ENCODE results near the gene CORO1A.
"Not testable (repeated sequence)": the region's sequence is repeated elsewhere in the genome, so short reads cannot be mapped to it uniquely, and the experiment has no call there.

CORO1A gene

GRCh38 chr16:30184891-30185682 is 1.7 kb downstream of the CORO1A start:
- no peak for DNase-seq
- peak overlapping the region; percentile 100 for H3K4me3 Mint-ChIP-seq
- CTCF ChIA-PET: interaction anchor here (0.6 to 2.7 kb wide), 7 partner anchors 42 to 465 kb away, joined by 3 to 13 read pairs (median 5); partner anchors contain the start of genes GDPD3, TBX6 and ZNF771

GRCh38 chr16:30185683-30186421 is 2.5 kb downstream of the CORO1A start:
- DNase-seq: peak; percentile 92
- CTCF ChIA-PET: interaction anchor here (0.6 to 2.7 kb wide), 9 partner anchors 11 to 464 kb away, joined by 3 to 13 read pairs (median 4); partner anchors contain the start of genes GDPD3, TBX6 and ZNF771
- Mint-ChIP-seq H3K9me3 (no peaks in the 10 kb centered on the region), H3K27ac (peak overlapping the region; percentile 98), H3K4me3 (peak overlapping the region; percentile 100), H3K36me3 (peaks cover 42% of the 10 kb centered on the region), H3K27me3 (peaks cover 5% of the 10 kb centered on the region), H3K4me1 (peaks cover 32% of the 10 kb centered on the region)

More at GRCh38 chr16:30184891-30185682, 1.7 kb downstream of the CORO1A start:
- H3K4me1 Mint-ChIP-seq: peaks cover 34% of the 10 kb centered on the region
- H3K27ac Mint-ChIP-seq: peak overlapping the region; percentile 98
- peaks cover 42% of the 10 kb centered on the region for H3K36me3 Mint-ChIP-seq
- no peaks in the 10 kb centered on the region for H3K9me3 Mint-ChIP-seq
- H3K27me3 Mint-ChIP-seq: peaks cover 5% of the 10 kb centered on the region

- Mint-ChIP-seq H3K36me3 (peaks cover 42% of the 10 kb centered on the region), H3K4me3 (peak overlapping the region; percentile 100)
- CTCF ChIA-PET: interaction anchor here (0.8 to 2.7 kb wide), 8 partner anchors 11 to 223 kb away, joined by 3 to 13 read pairs (median 4); partner anchors contain the start of genes GDPD3, TBX6 and ZNF771
Measured at GRCh38 chr16:30186444-30186781, 3.0 kb downstream of the CORO1A start.

GRCh38 chr16:30186782-30187555 is 3.6 kb downstream of the CORO1A start:
- Mint-ChIP-seq H3K4me1 (peaks cover 27% of the 10 kb centered on the region), H3K4me3 (peak overlapping the region; percentile 100), H3K27me3 (peaks cover 5% of the 10 kb centered on the region), H3K27ac (peak overlapping the region; percentile 98), H3K36me3 (peaks cover 42% of the 10 kb centered on the region), H3K9me3 (no peaks in the 10 kb centered on the region)
- CTCF ChIA-PET: interaction anchor here (0.8 to 2.7 kb wide), 5 partner anchors 12 to 95 kb away, joined by 3 to 13 read pairs (median 3); partner anchors contain the start of gene TBX6
- peak; percentile 88 for DNase-seq

More at GRCh38 chr16:30186444-30186781, 3.0 kb downstream of the CORO1A start:
- no peak for DNase-seq
- H3K4me1 Mint-ChIP-seq: peaks cover 30% of the 10 kb centered on the region
- peak overlapping the region; percentile 98 for H3K27ac Mint-ChIP-seq
- H3K27me3 Mint-ChIP-seq: peaks cover 5% of the 10 kb centered on the region
- no peaks in the 10 kb centered on the region for H3K9me3 Mint-ChIP-seq

- H3K27me3 Mint-ChIP-seq: peaks cover 5% of the 10 kb centered on the region
- H3K36me3 Mint-ChIP-seq: peaks cover 42% of the 10 kb centered on the region
- H3K9me3 Mint-ChIP-seq: no peaks in the 10 kb centered on the region
- peak overlapping the region; percentile 100 for H3K4me3 Mint-ChIP-seq
- CTCF ChIA-PET: interaction anchor here (1.4 kb wide), 1 partner anchor 95 kb away, joined by 3 read pairs; no protein-coding TSS in a partner anchor
- DNase-seq: no peak
- H3K4me1 Mint-ChIP-seq: peaks cover 22% of the 10 kb centered on the region
- peak overlapping the region; percentile 98 for H3K27ac Mint-ChIP-seq
Measured at GRCh38 chr16:30187556-30187865, 4.1 kb downstream of the CORO1A start.

GRCh38 chr16:30187971-30188561 is 4.7 kb downstream of the CORO1A start:
- peak overlapping the region; percentile 100 for H3K4me3 Mint-ChIP-seq
- no peak for DNase-seq
- CTCF ChIA-PET: interaction anchor here (1.4 kb wide), 1 partner anchor 96 kb away, joined by 3 read pairs; no protein-coding TSS in a partner anchor
- peak overlapping the region; percentile 60 for H3K27ac Mint-ChIP-seq
- H3K36me3 Mint-ChIP-seq: peaks cover 42% of the 10 kb centered on the region
- H3K27me3 Mint-ChIP-seq: peaks cover 5% of the 10 kb centered on the region
- no peaks in the 10 kb centered on the region for H3K9me3 Mint-ChIP-seq
- peaks cover 19% of the 10 kb centered on the region for H3K4me1 Mint-ChIP-seq

- H3K9me3 Mint-ChIP-seq, H3K27me3 Mint-ChIP-seq, CTCF ChIA-PET, H3K27ac Mint-ChIP-seq, DNase-seq, H3K4me3 Mint-ChIP-seq: not testable (repeated sequence)
- H3K36me3 Mint-ChIP-seq: peaks cover 19% of the 10 kb centered on the region
- peaks cover 17% of the 10 kb centered on the region for H3K4me1 Mint-ChIP-seq
Measured at GRCh38 chr16:30191158-30191557, 7.8 kb downstream of the CORO1A start.

- H3K4me3 Mint-ChIP-seq, H3K4me1 Mint-ChIP-seq, DNase-seq, H3K27me3 Mint-ChIP-seq, CTCF ChIA-PET, H3K9me3 Mint-ChIP-seq, H3K36me3 Mint-ChIP-seq, H3K27ac Mint-ChIP-seq: not testable (repeated sequence)
Measured at GRCh38 chr16:30193098-30193497, 9.7 kb downstream of the CORO1A start.

GRCh38 chr16:30193615-30194014 is 10.2 kb downstream of the CORO1A start, which contains the start of the genes BOLA2B and SLX1A:
TSS of gene BOLA2B (minus strand) at chr16:30193666. CDS start at chr16:30193595, 71 bp downstream.
TSS of gene SLX1A (plus strand) at chr16:30193875. CDS start at chr16:30194085, 210 bp downstream.
- H3K27ac Mint-ChIP-seq, DNase-seq, H3K9me3 Mint-ChIP-seq, H3K36me3 Mint-ChIP-seq, H3K4me1 Mint-ChIP-seq, H3K27me3 Mint-ChIP-seq, CTCF ChIA-PET, H3K4me3 Mint-ChIP-seq: not testable (repeated sequence)

GRCh38 chr16:30194172-30194925 is 10.9 kb downstream of the CORO1A start:
- H3K27ac Mint-ChIP-seq, DNase-seq, CTCF ChIA-PET, H3K27me3 Mint-ChIP-seq, H3K9me3 Mint-ChIP-seq, H3K4me1 Mint-ChIP-seq, H3K36me3 Mint-ChIP-seq, H3K4me3 Mint-ChIP-seq: not testable (repeated sequence)

- H3K27me3 Mint-ChIP-seq, CTCF ChIA-PET: not testable (repeated sequence)
Measured at GRCh38 chr16:30197001-30197400, 13.6 kb downstream of the CORO1A start.

GRCh38 chr16:30199049-30199448 is 15.6 kb downstream of the CORO1A start, which contains the start of gene SULT1A3:
TSS of gene SULT1A3 (plus strand) at chr16:30199255. CDS start at chr16:30200729, 1,474 bp downstream.
- H3K36me3 Mint-ChIP-seq, DNase-seq, CTCF ChIA-PET, H3K27me3 Mint-ChIP-seq, H3K4me3 Mint-ChIP-seq, H3K9me3 Mint-ChIP-seq, H3K27ac Mint-ChIP-seq, H3K4me1 Mint-ChIP-seq: not testable (repeated sequence)

More at GRCh38 chr16:30197001-30197400, 13.6 kb downstream of the CORO1A start:
- not testable (repeated sequence) for H3K9me3 Mint-ChIP-seq, H3K4me1 Mint-ChIP-seq, H3K36me3 Mint-ChIP-seq, H3K4me3 Mint-ChIP-seq, H3K27ac Mint-ChIP-seq, DNase-seq

Data from activated naive CD4-positive, alpha-beta T cell treated with anti-CD3 and anti-CD28 coated beads, Interleukin-2, amount 10 ng/mL, durations not matched to agents 7 days and 5 days (primary cell).